ENCODE measurements around the gene EVPL. TPM values are rescaled to one million over a fixed set of nuclear protein-coding genes. Genes with fewer than 3 reads are reported as not detected.

Gene EVPL
- total RNA-seq, 6 experiments from 2014 or later = 0.62 TPM; not detected in 5

DNA sequence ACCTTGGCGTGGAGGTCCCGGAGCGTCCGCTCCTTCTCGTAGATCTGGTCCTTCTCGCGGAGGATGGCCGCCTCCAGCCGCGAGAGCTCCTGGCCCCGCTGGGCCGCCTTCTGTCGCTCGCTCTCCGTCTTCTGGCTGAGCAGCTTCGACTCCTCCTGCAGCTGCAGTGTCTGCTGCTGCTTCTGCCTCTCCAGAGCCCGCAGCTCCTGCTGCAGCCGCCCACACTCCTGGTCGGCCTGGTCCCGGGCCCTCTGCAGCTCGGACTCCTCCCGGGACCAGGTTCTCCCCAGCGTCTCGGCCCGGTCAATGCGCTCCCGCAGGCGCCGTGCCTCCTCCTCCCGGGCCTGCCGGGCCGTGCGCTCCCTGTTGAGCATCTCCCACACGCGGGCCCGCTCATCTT lies 18.9 kb downstream of the EVPL start:
- Histone ChIP-seq H3K36me3 (no peaks in the 10 kb centered on the region), H3K4me3 (no peak overlapping the region), H3K4me1 (peaks cover 0 to 17% (median 7%) of the 10 kb centered on the region in 4 donors), H3K27me3 (no peaks in the 10 kb centered on the region), H3K9me3 (no peaks in the 10 kb centered on the region), H3K27ac (no peak overlapping the region)
- DNase-seq = peak in 1 of 3 donors; percentile 48
- intact Hi-C loops (cut with DNase I) = loop anchor here (5.0 kb wide), 1 partner anchor 101 kb away; no protein-coding TSS in a partner anchor
- ATAC-seq = no peak
- no peak for TF ChIP-seq POLR2A (IDR thresholded peaks at IDR 0.05)
- TF ChIP-seq, protein P1, sequence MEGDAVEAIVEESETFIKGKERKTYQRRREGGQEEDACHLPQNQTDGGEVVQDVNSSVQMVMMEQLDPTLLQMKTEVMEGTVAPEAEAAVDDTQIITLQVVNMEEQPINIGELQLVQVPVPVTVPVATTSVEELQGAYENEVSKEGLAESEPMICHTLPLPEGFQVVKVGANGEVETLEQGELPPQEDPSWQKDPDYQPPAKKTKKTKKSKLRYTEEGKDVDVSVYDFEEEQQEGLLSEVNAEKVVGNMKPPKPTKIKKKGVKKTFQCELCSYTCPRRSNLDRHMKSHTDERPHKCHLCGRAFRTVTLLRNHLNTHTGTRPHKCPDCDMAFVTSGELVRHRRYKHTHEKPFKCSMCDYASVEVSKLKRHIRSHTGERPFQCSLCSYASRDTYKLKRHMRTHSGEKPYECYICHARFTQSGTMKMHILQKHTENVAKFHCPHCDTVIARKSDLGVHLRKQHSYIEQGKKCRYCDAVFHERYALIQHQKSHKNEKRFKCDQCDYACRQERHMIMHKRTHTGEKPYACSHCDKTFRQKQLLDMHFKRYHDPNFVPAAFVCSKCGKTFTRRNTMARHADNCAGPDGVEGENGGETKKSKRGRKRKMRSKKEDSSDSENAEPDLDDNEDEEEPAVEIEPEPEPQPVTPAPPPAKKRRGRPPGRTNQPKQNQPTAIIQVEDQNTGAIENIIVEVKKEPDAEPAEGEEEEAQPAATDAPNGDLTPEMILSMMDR (IDR thresholded peaks at IDR 0.05) = no peak
- 82% methylated on average over 2 of the region's 36 CpGs for WGBS (ENCODE audit: insufficient coverage, low coverage, low lambda C conversion rate, missing lambda C conversion rate)

DNA sequence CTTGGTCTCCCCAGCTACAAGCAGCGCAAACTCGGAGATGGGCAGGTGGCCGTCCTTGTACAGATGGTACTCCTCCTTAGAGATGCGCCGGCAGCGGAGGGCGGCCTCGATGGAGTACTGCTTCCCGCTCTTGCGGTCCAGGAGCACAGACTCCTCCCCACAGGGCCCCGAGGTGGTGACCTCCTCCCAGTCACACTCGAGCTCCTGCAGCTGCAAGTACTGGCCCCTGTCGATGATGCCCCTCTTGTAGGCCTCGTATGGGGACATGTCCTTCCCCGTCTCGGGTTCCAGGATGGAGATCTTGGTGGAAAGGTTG lies 19.3 kb downstream of the EVPL start:
- no peak for TF ChIP-seq POLR2A (IDR thresholded peaks at IDR 0.05)
- TF ChIP-seq, protein P1 (IDR thresholded peaks at IDR 0.05) = no peak
- no peak for ATAC-seq
- H3K27me3 ChIP-seq = no peaks in the 10 kb centered on the region
- H3K36me3 ChIP-seq = no peaks in the 10 kb centered on the region
- no peaks in the 10 kb centered on the region for H3K9me3 ChIP-seq
- H3K4me3 ChIP-seq = no peak overlapping the region
- no CpG with 5 or more reads among the region's 16 CpGs for WGBS (ENCODE audit: insufficient coverage, low coverage, low lambda C conversion rate, missing lambda C conversion rate)
- peaks cover 0 to 21% (median 9%) of the 10 kb centered on the region in 4 donors for H3K4me1 ChIP-seq
- H3K27ac ChIP-seq = no peak overlapping the region
- intact Hi-C loops (cut with DNase I) = loop anchor here (5.0 kb wide), 1 partner anchor 101 kb away; no protein-coding TSS in a partner anchor
- no peak for DNase-seq

DNA sequence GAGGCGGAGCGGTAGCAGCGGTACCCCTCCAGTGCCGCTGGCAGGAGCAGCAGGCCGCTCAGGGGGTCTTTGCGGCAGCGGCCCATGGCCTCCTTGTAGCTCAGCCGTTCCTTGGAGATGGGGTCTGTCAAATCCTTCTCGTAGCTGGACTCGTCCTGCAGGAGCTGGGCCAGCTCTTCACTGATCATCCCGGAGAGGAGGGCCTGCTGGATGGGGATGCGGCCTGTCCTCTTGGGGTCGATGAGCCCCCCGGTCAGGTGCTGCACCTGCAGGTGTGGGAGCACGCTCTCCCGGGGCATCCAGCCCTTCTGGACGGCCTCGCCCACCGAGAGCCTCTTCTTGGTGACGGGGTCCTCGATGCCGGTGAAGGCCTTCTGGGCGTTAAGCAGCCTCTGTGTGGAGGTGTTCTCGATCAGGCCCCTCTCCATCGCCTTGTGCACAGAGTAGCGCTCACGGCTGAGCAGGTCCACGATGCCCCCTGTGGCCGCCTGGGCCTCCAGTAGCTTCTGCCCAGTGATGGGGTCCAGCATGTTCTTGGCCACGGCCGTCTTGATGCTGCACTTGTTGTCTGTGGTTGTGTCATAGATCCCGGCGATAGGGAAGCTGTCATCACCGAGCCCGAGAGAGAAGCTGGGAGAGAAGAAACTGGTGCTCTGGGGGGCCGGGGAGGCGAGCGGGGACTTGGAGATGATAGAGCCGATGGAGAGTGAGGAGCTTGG lies 19.8 kb downstream of the EVPL start:
- peaks cover 0 to 24% (median 12%) of the 10 kb centered on the region in 4 donors for H3K4me1 ChIP-seq
- H3K4me3 ChIP-seq = no peak overlapping the region
- DNase-seq (no peak), ATAC-seq (no peak)
- H3K9me3 ChIP-seq = no peaks in the 10 kb centered on the region
- intact Hi-C loops (cut with DNase I) = loop anchor here (5.0 kb wide), 1 partner anchor 100 kb away; no protein-coding TSS in a partner anchor
- no peaks in the 10 kb centered on the region for H3K36me3 ChIP-seq
- TF ChIP-seq POLR2A (IDR thresholded peaks at IDR 0.05) = no peak
- TF ChIP-seq, protein P1 (IDR thresholded peaks at IDR 0.05) = no peak
- H3K27me3 ChIP-seq = no peaks in the 10 kb centered on the region
- no peak overlapping the region for H3K27ac ChIP-seq
- 91% methylated on average over 15 of the region's 39 CpGs for WGBS (ENCODE audit: insufficient coverage, low coverage, low lambda C conversion rate, missing lambda C conversion rate)

DNA sequence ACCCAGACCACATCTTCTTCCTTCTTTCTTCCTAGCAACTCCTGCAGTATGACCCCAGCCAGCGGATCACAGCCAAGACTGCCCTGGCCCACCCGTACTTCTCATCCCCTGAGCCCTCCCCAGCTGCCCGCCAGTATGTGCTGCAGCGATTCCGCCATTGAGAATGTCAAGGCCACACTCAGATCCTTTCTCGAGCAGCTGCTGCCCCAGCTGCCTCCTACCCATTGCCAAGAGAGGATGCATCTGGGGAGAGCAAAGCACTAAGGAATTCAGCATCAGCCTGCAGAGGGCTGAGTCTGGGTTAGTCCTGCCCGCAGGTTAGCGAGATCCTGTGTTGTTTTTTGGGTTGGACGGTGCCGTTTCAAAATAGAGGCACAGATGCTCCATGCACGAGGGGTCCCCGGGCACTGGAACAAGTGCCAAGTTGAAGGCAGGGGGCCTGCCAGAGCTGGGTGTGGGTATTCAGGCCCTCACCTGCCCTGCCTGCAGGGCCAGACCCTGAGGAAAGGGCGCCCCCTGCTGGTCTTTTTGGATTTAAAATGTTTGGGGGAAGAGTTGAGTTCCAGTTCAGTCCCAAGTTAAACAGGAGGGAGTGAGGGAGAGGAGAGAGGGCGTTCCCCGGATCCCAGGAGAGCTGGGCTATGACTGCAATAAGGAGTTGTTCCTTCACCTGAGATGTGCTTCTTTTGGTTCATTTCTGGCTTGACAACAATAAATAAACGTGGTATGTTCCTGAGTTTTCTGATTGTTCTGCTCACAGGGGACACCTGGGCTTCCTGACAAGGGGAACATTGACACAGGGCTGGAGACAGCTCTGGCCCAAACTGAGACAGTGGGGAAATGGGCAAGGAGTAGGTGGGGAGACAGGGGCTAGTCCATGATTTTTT lies 21.6 kb downstream of the EVPL start:
- no peaks in the 10 kb centered on the region for H3K27me3 ChIP-seq
- DNase-seq (peak; percentile 71 to 90 (median 77)), ATAC-seq (peak; percentile 49 to 59 (median 54))
- no peaks in the 10 kb centered on the region for H3K36me3 ChIP-seq
- intact Hi-C loops (cut with DNase I) = loop anchor here (5.0 kb wide), 1 partner anchor 98 kb away; no protein-coding TSS in a partner anchor
- H3K27ac ChIP-seq = no peak overlapping the region
- H3K4me1 ChIP-seq = peaks cover 0 to 27% (median 13%) of the 10 kb centered on the region in 4 donors
- TF ChIP-seq, protein P1 (IDR thresholded peaks at IDR 0.05) = peak; percentile 79 to 87 (median 80)
- TF ChIP-seq POLR2A (IDR thresholded peaks at IDR 0.05) = no peak
- WGBS (ENCODE audit: insufficient coverage, low coverage, low lambda C conversion rate, missing lambda C conversion rate) = 31% methylated on average over 12 of the region's 16 CpGs
- no peak overlapping the region for H3K4me3 ChIP-seq
- no peaks in the 10 kb centered on the region for H3K9me3 ChIP-seq

Measured in right lobe of liver (tissue), 6 donors.